ENCODE data around the gene TCF25.
"Not testable (repeated sequence)": the region's sequence is repeated elsewhere in the genome, so short reads cannot be mapped to it uniquely, and the experiment has no call there.

TCF25 gene

DNA sequence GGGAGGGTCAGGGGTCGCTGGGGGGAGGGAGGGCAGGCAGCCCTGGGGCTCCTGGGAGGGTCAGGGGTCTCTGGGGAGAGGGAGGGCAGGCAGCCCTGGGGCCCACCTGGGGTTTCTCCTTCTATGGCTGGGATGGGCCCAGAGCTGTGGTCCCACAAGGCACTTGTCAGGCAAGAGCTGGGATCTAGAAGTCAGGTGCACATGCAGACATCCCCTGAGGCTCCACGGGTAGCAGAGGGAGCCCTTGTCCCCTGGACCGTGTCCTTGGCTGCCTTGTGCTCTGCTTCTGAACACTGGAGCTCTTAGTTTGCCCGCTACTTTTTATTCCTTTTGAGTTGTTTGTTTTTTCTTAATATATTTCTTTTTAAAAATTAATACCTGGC is 51.5 kb downstream of the TCF25 start:
- peak overlapping the region; percentile 94 for H3K4me3 ChIP-seq (ENCODE audit: low read depth, low read length)
- in situ Hi-C loops (cut with HindIII; ENCODE audit: low sequenced_read_pairs), result no loop called here
- no peak for DNase-seq (ENCODE audit: low read depth, low spot score)
- TF ChIP-seq, protein P1, sequence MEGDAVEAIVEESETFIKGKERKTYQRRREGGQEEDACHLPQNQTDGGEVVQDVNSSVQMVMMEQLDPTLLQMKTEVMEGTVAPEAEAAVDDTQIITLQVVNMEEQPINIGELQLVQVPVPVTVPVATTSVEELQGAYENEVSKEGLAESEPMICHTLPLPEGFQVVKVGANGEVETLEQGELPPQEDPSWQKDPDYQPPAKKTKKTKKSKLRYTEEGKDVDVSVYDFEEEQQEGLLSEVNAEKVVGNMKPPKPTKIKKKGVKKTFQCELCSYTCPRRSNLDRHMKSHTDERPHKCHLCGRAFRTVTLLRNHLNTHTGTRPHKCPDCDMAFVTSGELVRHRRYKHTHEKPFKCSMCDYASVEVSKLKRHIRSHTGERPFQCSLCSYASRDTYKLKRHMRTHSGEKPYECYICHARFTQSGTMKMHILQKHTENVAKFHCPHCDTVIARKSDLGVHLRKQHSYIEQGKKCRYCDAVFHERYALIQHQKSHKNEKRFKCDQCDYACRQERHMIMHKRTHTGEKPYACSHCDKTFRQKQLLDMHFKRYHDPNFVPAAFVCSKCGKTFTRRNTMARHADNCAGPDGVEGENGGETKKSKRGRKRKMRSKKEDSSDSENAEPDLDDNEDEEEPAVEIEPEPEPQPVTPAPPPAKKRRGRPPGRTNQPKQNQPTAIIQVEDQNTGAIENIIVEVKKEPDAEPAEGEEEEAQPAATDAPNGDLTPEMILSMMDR (IDR thresholded peaks at IDR 0.05; ENCODE audit: low read depth, low read length), result no peak

- H3K4me3 ChIP-seq (ENCODE audit: low read depth, low read length), result peak overlapping the region; percentile 94
- in situ Hi-C loops (cut with HindIII; ENCODE audit: low sequenced_read_pairs), result no loop called here
- TF ChIP-seq, protein P1 (IDR thresholded peaks at IDR 0.05; ENCODE audit: low read depth, low read length), result no peak
- DNase-seq (ENCODE audit: low read depth, low spot score), result no peak
Observed at GRCh38 chr16:89925596-89926079, 52.2 kb downstream of the TCF25 start.

- TF ChIP-seq, protein P1 (IDR thresholded peaks at IDR 0.05; ENCODE audit: low read depth, low read length), result no peak
- DNase-seq (ENCODE audit: low read depth, low spot score), result no peak
- in situ Hi-C loops (cut with HindIII; ENCODE audit: low sequenced_read_pairs), result no loop called here
- no peak overlapping the region for H3K4me3 ChIP-seq (ENCODE audit: low read depth, low read length)
Observed at GRCh38 chr16:89931305-89931896, 58.0 kb downstream of the TCF25 start.

GRCh38 chr16:89931964-89932363 is 58.6 kb downstream of the TCF25 start:
- no peak for DNase-seq (ENCODE audit: low read depth, low spot score)
- in situ Hi-C loops (cut with HindIII; ENCODE audit: low sequenced_read_pairs), result no loop called here
- TF ChIP-seq, protein P1 (IDR thresholded peaks at IDR 0.05; ENCODE audit: low read depth, low read length), result no peak
- no peak overlapping the region for H3K4me3 ChIP-seq (ENCODE audit: low read depth, low read length)

DNA sequence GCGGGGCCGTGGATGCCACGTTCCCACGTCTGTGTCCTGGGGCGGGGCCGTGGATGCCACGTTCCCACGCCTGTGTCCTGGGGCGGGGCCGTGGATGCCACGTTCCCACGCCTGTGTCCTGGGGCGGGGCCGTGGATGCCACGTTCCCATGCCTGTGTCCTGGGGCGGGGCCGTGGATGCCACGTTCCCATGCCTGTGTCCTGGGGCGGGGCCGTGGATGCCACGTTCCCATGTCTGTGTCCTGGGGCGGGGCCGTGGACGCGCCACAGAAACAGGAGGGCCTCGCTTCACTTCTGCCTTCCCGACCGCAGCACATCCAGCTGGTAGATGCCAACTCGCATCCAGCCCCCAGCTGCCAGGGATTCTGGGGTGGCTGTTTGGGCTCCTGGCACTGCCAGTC is 60.6 kb downstream of the TCF25 start:
- DNase-seq (ENCODE audit: low read depth, low spot score); H3K4me3 ChIP-seq (ENCODE audit: low read depth, low read length); in situ Hi-C loops (cut with HindIII; ENCODE audit: low sequenced_read_pairs): not testable (repeated sequence)

DNA sequence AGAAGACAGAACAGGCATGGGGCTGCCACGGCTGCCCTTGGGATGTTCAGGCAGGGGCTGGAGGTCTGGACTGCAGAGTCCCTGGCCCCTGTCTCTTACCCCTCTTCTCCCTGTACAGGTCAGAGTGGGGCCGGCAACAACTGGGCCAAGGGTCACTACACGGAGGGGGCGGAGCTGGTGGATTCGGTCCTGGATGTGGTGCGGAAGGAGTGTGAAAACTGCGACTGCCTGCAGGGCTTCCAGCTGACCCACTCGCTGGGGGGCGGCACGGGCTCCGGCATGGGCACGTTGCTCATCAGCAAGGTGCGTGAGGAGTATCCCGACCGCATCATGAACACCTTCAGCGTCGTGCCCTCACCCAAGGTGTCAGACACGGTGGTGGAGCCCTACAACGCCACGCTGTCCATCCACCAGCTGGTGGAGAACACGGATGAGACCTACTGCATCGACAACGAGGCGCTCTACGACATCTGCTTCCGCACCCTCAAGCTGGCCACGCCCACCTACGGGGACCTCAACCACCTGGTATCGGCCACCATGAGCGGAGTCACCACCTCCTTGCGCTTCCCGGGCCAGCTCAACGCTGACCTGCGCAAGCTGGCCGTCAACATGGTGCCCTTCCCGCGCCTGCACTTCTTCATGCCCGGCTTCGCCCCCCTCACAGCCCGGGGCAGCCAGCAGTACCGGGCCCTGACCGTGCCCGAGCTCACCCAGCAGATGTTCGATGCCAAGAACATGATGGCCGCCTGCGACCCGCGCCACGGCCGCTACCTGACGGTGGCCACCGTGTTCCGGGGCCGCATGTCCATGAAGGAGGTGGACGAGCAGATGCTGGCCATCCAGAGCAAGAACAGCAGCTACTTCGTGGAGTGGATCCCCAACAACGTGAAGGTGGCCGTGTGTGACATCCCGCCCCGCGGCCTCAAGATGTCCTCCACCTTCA is 61.5 kb downstream of the TCF25 start:
- in situ Hi-C loops (cut with HindIII; ENCODE audit: low sequenced_read_pairs), result no loop called here
- DNase-seq (ENCODE audit: low read depth, low spot score), result no peak
- TF ChIP-seq, protein P1 (IDR thresholded peaks at IDR 0.05; ENCODE audit: low read depth, low read length), result no peak
- H3K4me3 ChIP-seq (ENCODE audit: low read depth, low read length), result no peak overlapping the region

DNA sequence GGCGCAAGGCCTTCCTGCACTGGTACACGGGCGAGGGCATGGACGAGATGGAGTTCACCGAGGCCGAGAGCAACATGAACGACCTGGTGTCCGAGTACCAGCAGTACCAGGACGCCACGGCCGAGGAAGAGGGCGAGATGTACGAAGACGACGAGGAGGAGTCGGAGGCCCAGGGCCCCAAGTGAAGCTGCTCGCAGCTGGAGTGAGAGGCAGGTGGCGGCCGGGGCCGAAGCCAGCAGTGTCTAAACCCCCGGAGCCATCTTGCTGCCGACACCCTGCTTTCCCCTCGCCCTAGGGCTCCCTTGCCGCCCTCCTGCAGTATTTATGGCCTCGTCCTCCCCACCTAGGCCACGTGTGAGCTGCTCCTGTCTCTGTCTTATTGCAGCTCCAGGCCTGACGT is 62.2 kb downstream of the TCF25 start:
- in situ Hi-C loops (cut with HindIII; ENCODE audit: low sequenced_read_pairs); DNase-seq (ENCODE audit: low read depth, low spot score); H3K4me3 ChIP-seq (ENCODE audit: low read depth, low read length): not testable (repeated sequence)
